ENCODE data around the gene TCF21. TPM values are rescaled to one million over a fixed set of nuclear protein-coding genes. Genes with fewer than 3 reads are reported as not detected.
"Not testable (repeated sequence)": the region's sequence is repeated elsewhere in the genome, so short reads cannot be mapped to it uniquely, and the experiment has no call there.

TCF21 gene
- not detected for polyA plus RNA-seq (2012; ENCODE audit: insufficient read depth, insufficient read length)

- no peak within 1 kb of the TSS for H3K4me3 ChIP-seq (ENCODE audit: low read length)
- DNase-seq (ENCODE audit: low read depth, low spot score), result no peak
Measured at GRCh38 chr6:133888929-133889556, at the start of gene TCF21. Gene TCF21 (plus strand): TSS chr6:133889113. CDS start chr6:133889398, 285 bp downstream.

- no peak overlapping the region for H3K4me3 ChIP-seq (ENCODE audit: low read length)
- DNase-seq (ENCODE audit: low read depth, low spot score), result no peak
Measured at GRCh38 chr6:133841176-133841575, 47.7 kb upstream of the TCF21 start.

- no peak overlapping the region for H3K4me3 ChIP-seq (ENCODE audit: low read length)
- no peak for DNase-seq (ENCODE audit: low read depth, low spot score)
Measured at GRCh38 chr6:133843098-133843497, 45.8 kb upstream of the TCF21 start.

- DNase-seq (ENCODE audit: low read depth, low spot score), result no peak
- H3K4me3 ChIP-seq (ENCODE audit: low read length), result no peak overlapping the region
Measured at GRCh38 chr6:133844709-133845108, 44.2 kb upstream of the TCF21 start.

GRCh38 chr6:133854041-133854363, 34.9 kb upstream of the TCF21 start:
- DNase-seq (ENCODE audit: low read depth, low spot score), result no peak
- no peak overlapping the region for H3K4me3 ChIP-seq (ENCODE audit: low read length)

GRCh38 chr6:133854364-133855275, 34.3 kb upstream of the TCF21 start:
- no peak for DNase-seq (ENCODE audit: low read depth, low spot score)
- H3K4me3 ChIP-seq (ENCODE audit: low read length), result no peak overlapping the region

GRCh38 chr6:133855276-133855990, 33.5 kb upstream of the TCF21 start:
- H3K4me3 ChIP-seq (ENCODE audit: low read length), result no peak overlapping the region
- no peak for DNase-seq (ENCODE audit: low read depth, low spot score)

- H3K4me3 ChIP-seq (ENCODE audit: low read length), result no peak overlapping the region
- DNase-seq (ENCODE audit: low read depth, low spot score), result no peak
Measured at GRCh38 chr6:133855991-133856370, 32.9 kb upstream of the TCF21 start.

- H3K4me3 ChIP-seq (ENCODE audit: low read length), result no peak overlapping the region
- no peak for DNase-seq (ENCODE audit: low read depth, low spot score)
Measured at GRCh38 chr6:133856911-133857310, 32.0 kb upstream of the TCF21 start.

- DNase-seq (ENCODE audit: low read depth, low spot score), result no peak
- H3K4me3 ChIP-seq (ENCODE audit: low read length), result no peak overlapping the region
Measured at GRCh38 chr6:133857696-133858095, 31.2 kb upstream of the TCF21 start.

- H3K4me3 ChIP-seq (ENCODE audit: low read length); DNase-seq (ENCODE audit: low read depth, low spot score): not testable (repeated sequence)
Measured at GRCh38 chr6:133861337-133861736, 27.6 kb upstream of the TCF21 start.

- no peak overlapping the region for H3K4me3 ChIP-seq (ENCODE audit: low read length)
Measured at GRCh38 chr6:133863228-133863627, 25.7 kb upstream of the TCF21 start.

GRCh38 chr6:133865680-133866079, 23.2 kb upstream of the TCF21 start:
- DNase-seq (ENCODE audit: low read depth, low spot score), result no peak
- H3K4me3 ChIP-seq (ENCODE audit: low read length), result no peak overlapping the region

More at GRCh38 chr6:133863228-133863627, 25.7 kb upstream of the TCF21 start:
- DNase-seq (ENCODE audit: low read depth, low spot score), result no peak

GRCh38 chr6:133871131-133871530, 17.8 kb upstream of the TCF21 start:
- DNase-seq (ENCODE audit: low read depth, low spot score), result no peak
- no peak overlapping the region for H3K4me3 ChIP-seq (ENCODE audit: low read length)

- no peak for DNase-seq (ENCODE audit: low read depth, low spot score)
- no peak overlapping the region for H3K4me3 ChIP-seq (ENCODE audit: low read length)
Measured at GRCh38 chr6:133873538-133873937, 15.4 kb upstream of the TCF21 start.

- no peak for DNase-seq (ENCODE audit: low read depth, low spot score)
Measured at GRCh38 chr6:133877116-133877515, 11.8 kb upstream of the TCF21 start.

GRCh38 chr6:133880006-133880405, 8.9 kb upstream of the TCF21 start:
- H3K4me3 ChIP-seq (ENCODE audit: low read length), result no peak overlapping the region
- DNase-seq (ENCODE audit: low read depth, low spot score), result no peak

More at GRCh38 chr6:133877116-133877515, 11.8 kb upstream of the TCF21 start:
- no peak overlapping the region for H3K4me3 ChIP-seq (ENCODE audit: low read length)

GRCh38 chr6:133880896-133881295, 8.0 kb upstream of the TCF21 start:
- H3K4me3 ChIP-seq (ENCODE audit: low read length), result no peak overlapping the region
- DNase-seq (ENCODE audit: low read depth, low spot score), result no peak

GRCh38 chr6:133886104-133886775, 2.7 kb upstream of the TCF21 start:
- no peak overlapping the region for H3K4me3 ChIP-seq (ENCODE audit: low read length)
- DNase-seq (ENCODE audit: low read depth, low spot score), result no peak
